Neuronal stem cell (in vitro differentiated cells): ENCODE data around the gene RBMS3.
"Not testable (repeated sequence)": the region's sequence is repeated elsewhere in the genome, so short reads cannot be mapped to it uniquely, and the experiment has no call there.

Source experiments
- DNase-seq: peaks from one replicate; pipeline ENCODE4 v3.0.0-alpha.2; 2013; ENCODE audit warnings: low spot score
- H2AFZ ChIP-seq: one replicate; pipeline ENCODE4 v1.6.1; 2013; ENCODE audit warnings: mild to moderate bottlenecking, low read length, inconsistent platforms
- H2AK5ac ChIP-seq: 2 replicates; pipeline ENCODE4 v1.6.1; 2013; ENCODE audit warnings: low read depth, mild to moderate bottlenecking, inconsistent platforms, low read length, moderate library complexity, mixed read lengths
- H2BK120ac ChIP-seq: 2 replicates; pipeline ENCODE4 v1.6.1; 2013; ENCODE audit warnings: low read depth, mild to moderate bottlenecking, inconsistent platforms, low read length, moderate library complexity, mixed read lengths
- H2BK12ac ChIP-seq: one replicate; pipeline ENCODE4 v1.6.1; 2013; ENCODE audit warnings: low read length, inconsistent platforms
- H2BK15ac ChIP-seq: 2 replicates; pipeline ENCODE4 v1.6.1; 2013; ENCODE audit warnings: mild to moderate bottlenecking, low read length, inconsistent platforms, mixed read lengths
- H2BK5ac ChIP-seq: one replicate; pipeline ENCODE4 v1.6.1; 2013; ENCODE audit warnings: inconsistent platforms, mild to moderate bottlenecking, low read length, moderate library complexity
- H3K14ac ChIP-seq: one replicate; pipeline ENCODE4 v1.6.1; 2013; ENCODE audit warnings: low read length, inconsistent platforms
- H3K18ac ChIP-seq: 2 replicates; pipeline ENCODE4 v1.6.1; 2013; ENCODE audit warnings: low read length, inconsistent platforms
- H3K23ac ChIP-seq: 2 replicates; pipeline ENCODE4 v1.6.1; 2013; ENCODE audit warnings: low read depth, mild to moderate bottlenecking, mixed read lengths, low read length, inconsistent platforms; ENCODE audit not compliant: poor library complexity
- H3K27ac ChIP-seq: replicated peaks from 3 replicates; pipeline ENCODE4 v1.5.1; 2013; ENCODE audit warnings: low read length, inconsistent platforms
- H3K27me3 ChIP-seq, 3 experiments: 2 replicates each; pipeline ENCODE4 v1.6.1; 2013; ENCODE audit warnings: low read length in 3 of 3, mild to moderate bottlenecking in 2 of 3, inconsistent platforms in 1 of 3, low read depth in 1 of 3, mixed read lengths in 1 of 3, moderate library complexity in 1 of 3; ENCODE audit not compliant: control insufficient read depth in 3 of 3, insufficient read depth in 3 of 3
- H3K36me3 ChIP-seq, 2 donors: replicated peaks in 1 of 2; 2 replicates each; pipeline ENCODE4 v1.6.1; 2013; ENCODE audit warnings: low read length in 2 of 2; ENCODE audit not compliant: control insufficient read depth in 2 of 2, insufficient read depth in 2 of 2
- H3K4ac ChIP-seq: 2 replicates; pipeline ENCODE4 v1.6.1; 2013; ENCODE audit warnings: inconsistent platforms, mild to moderate bottlenecking, low read length, moderate library complexity
- H3K4me1 ChIP-seq, 2 donors: 1 replicate in 1 of 2; 2 replicates in 1 of 2; pipeline ENCODE4 v1.6.1; 2013; ENCODE audit warnings: low read length in 2 of 2, low read depth in 1 of 2; ENCODE audit not compliant: control insufficient read depth in 2 of 2, insufficient read depth in 1 of 2
- H3K4me2 ChIP-seq: one replicate; pipeline ENCODE4 v1.6.1; 2013; ENCODE audit warnings: mild to moderate bottlenecking, low read length, inconsistent platforms; ENCODE audit not compliant: insufficient read depth, poor library complexity, severe bottlenecking
- H3K4me3 ChIP-seq, 2 donors: 2 replicates each; pipeline ENCODE4 v1.5.1; 2013; ENCODE audit warnings: low read length in 2 of 2, mild to moderate bottlenecking in 2 of 2, inconsistent platforms in 1 of 2, moderate library complexity in 1 of 2
- H3K79me1 ChIP-seq: one replicate; pipeline ENCODE4 v1.6.1; 2013; ENCODE audit warnings: low read depth, mild to moderate bottlenecking, inconsistent platforms, low read length, moderate library complexity
- H3K9ac ChIP-seq: one replicate; pipeline ENCODE4 v1.6.1; 2013; ENCODE audit warnings: mild to moderate bottlenecking, low read depth, low read length, inconsistent platforms; ENCODE audit not compliant: poor library complexity
- H3K9me3 ChIP-seq, 2 donors: replicated peaks in 1 of 2; 2 replicates each; pipeline versions ENCODE3 to v1.6.1; 2013; ENCODE audit warnings: low read length in 2 of 2, mild to moderate bottlenecking in 2 of 2, inconsistent platforms in 1 of 2, low read depth in 1 of 2, mixed read lengths in 1 of 2, moderate library complexity in 1 of 2; ENCODE audit not compliant: control insufficient read depth in 2 of 2, insufficient read depth in 1 of 2
- H4K8ac ChIP-seq: one replicate; pipeline ENCODE4 v1.6.1; 2013; ENCODE audit warnings: low read depth, mild to moderate bottlenecking, inconsistent platforms, low read length, moderate library complexity
- H4K91ac ChIP-seq: one replicate; pipeline ENCODE4 v1.6.1; 2013; ENCODE audit warnings: low read length, low read depth, mild to moderate bottlenecking, inconsistent platforms; ENCODE audit not compliant: poor library complexity
- WGBS, 2 donors: extraction: QIAGEN DNeasy Blood & Tissue Kit; methylation state at CpG; one replicate each; pipeline ENCODE4 v1.1.7; 2013; ENCODE audit warnings: missing lambda C conversion rate in 2 of 2, mixed read lengths in 1 of 2; ENCODE audit not compliant: insufficient read length in 2 of 2, insufficient replicate concordance in 1 of 2; ENCODE audit errors: extremely low coverage in 2 of 2; 5-methylcytosine and 5-hydroxymethylcytosine counted together

RBMS3 gene

DNA sequence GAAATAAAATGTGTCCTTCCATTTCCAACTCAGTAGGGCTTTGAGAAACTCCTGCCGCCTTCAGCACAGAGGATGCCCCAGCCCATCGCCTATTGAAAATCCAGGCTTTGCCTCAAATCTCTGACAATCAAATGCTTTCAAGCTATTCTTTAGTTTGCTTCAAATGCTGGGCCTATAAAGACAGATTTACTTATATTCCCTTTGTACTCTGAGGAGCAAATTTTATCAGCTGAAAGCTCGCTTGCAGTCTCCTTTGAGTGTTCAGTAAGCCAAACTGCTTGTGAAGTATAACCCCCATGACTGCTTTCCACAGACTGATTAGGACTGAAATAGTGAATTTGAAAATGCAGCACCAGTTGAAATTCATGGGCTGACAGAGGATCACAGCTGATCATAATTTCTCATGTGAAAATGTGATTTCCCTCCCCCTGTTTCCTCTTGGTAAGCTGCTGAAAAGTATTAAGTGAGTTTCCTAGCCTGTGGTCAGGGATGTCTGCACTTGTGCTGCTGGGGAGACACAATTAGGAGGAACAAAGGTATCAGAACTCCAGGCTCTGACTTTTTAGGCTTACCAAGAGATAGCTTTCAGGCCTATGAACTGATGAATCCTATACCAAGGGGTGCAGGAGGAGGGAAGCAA, 762.2 kb downstream of the RBMS3 start:
- Histone ChIP-seq H2BK15ac (no peak overlapping the region), H2AK5ac (no peak overlapping the region), H3K36me3 (no peaks in the 10 kb centered on the region), H3K27ac (no peak overlapping the region), H4K8ac (no peak overlapping the region), H3K79me1 (no peaks in the 10 kb centered on the region), H2BK120ac (no peak overlapping the region), H3K9me3 (no peaks in the 10 kb centered on the region), H2BK12ac (no peak overlapping the region), H3K14ac (no peak overlapping the region), H4K91ac (no peak overlapping the region), H3K4ac (no peak overlapping the region), H3K4me3 (no peak overlapping the region), H3K9ac (no peak overlapping the region), H3K4me1 (peaks cover 0 to 10% of the 10 kb centered on the region in 2 donors), H2AFZ (peak overlapping the region; percentile 79), H3K27me3 (no peaks in the 10 kb centered on the region), H2BK5ac (no peak overlapping the region), H3K23ac (no peak overlapping the region), H3K4me2 (no peak overlapping the region), H3K18ac (no peak overlapping the region)
- DNase-seq, result no peak
- no CpG with 5 or more reads among the region's 3 CpGs for WGBS, 2 donors

DNA sequence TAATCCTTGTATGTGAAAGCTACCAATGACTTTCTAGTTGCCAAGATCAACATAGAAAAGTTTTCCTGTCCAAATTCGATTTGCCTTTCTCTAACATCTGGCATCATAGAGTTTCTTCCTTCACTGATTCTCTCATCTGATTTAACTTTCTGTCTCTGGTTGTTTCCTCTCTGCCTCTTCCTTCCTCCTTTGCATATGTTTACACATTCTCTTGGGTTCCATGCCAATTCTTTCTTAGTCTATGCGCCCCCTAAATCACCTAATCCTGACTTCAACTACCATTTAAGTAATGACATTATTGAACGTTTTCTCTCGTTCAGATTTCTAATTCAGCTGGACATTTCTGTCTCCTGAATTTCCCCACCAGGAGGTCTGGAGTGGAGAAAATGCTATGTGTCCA, 763.6 kb downstream of the RBMS3 start:
- Histone ChIP-seq H3K4me1 (peaks cover 0 to 10% of the 10 kb centered on the region in 2 donors), H3K79me1 (no peaks in the 10 kb centered on the region), H3K14ac (no peak overlapping the region), H4K8ac (no peak overlapping the region), H4K91ac (no peak overlapping the region), H3K36me3 (no peaks in the 10 kb centered on the region), H2AFZ (peak overlapping the region; percentile 32), H2BK12ac (no peak overlapping the region), H3K4me2 (no peak overlapping the region), H3K4me3 (no peak overlapping the region), H3K18ac (no peak overlapping the region), H3K27ac (no peak overlapping the region), H2BK120ac (no peak overlapping the region), H3K9me3 (no peaks in the 10 kb centered on the region), H3K9ac (no peak overlapping the region), H3K23ac (no peak overlapping the region), H3K4ac (no peak overlapping the region), H2BK15ac (no peak overlapping the region), H2BK5ac (no peak overlapping the region), H2AK5ac (no peak overlapping the region), H3K27me3 (no peaks in the 10 kb centered on the region)
- no peak for DNase-seq
- no CpG with 5 or more reads among the region's 4 CpGs for WGBS, 2 donors

DNA sequence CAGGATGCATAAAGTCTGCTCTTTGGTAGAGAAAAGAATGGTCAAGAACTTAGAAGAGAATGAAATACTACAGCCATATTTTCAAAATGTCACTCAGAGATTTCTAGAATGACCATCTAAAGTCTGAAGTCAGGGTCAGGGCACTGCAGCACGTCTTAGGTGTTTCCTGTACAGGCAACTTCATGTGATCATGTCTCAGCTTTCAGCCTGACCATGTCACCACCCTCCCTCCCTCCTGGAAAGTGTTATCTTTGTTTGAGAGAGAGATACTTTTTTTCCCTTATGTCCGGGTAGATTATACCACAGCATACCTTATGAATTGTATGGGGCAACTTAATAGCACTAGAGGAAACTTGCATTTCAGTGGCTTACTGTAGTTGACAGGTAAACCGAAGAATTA, 767.6 kb downstream of the RBMS3 start:
- Histone ChIP-seq H3K4me3 (no peak overlapping the region), H3K27ac (no peak overlapping the region), H3K27me3 (no peaks in the 10 kb centered on the region), H3K4ac (no peak overlapping the region), H2AFZ (no peak overlapping the region), H2BK5ac (no peak overlapping the region), H2BK120ac (no peak overlapping the region), H3K79me1 (no peaks in the 10 kb centered on the region), H2BK15ac (no peak overlapping the region), H3K14ac (no peak overlapping the region), H3K9ac (no peak overlapping the region), H3K18ac (no peak overlapping the region), H3K4me1 (peaks cover 0 to under 1% of the 10 kb centered on the region in 2 donors), H2BK12ac (no peak overlapping the region), H3K23ac (no peak overlapping the region), H4K8ac (no peak overlapping the region), H3K4me2 (no peak overlapping the region), H3K9me3 (no peaks in the 10 kb centered on the region), H3K36me3 (no peaks in the 10 kb centered on the region), H2AK5ac (no peak overlapping the region), H4K91ac (no peak overlapping the region)
- WGBS, 2 donors, result no CpG with 5 or more reads among the region's 3 CpGs
- no peak for DNase-seq

DNA sequence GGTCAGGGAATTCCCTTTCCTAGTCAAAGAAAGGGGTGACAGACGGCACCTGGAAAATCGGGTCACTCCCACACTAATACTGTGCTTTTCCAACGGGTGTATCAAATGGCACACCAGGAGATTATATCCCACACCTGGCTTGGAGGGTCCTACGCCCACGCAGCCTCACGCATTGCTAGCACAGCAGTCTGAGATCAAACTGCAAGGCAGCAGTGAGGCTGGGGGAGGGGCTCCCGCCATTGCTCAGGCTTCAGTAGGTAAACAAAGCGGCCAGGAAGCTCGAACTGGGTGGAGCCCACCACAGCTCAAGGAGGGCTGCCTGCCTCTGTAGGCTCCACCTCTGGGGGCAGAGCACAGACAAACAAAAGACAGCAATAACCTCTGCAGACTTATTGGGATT, 769.2 kb downstream of the RBMS3 start:
- WGBS, 2 donors, result no CpG with 5 or more reads among the region's 9 CpGs
- not testable (repeated sequence) for H3K4ac ChIP-seq, H3K4me3 ChIP-seq, H3K14ac ChIP-seq, H4K91ac ChIP-seq, H3K79me1 ChIP-seq, H2BK15ac ChIP-seq, H3K27me3 ChIP-seq, H3K36me3 ChIP-seq, H3K23ac ChIP-seq, H3K9ac ChIP-seq, H3K4me2 ChIP-seq, H2BK12ac ChIP-seq, H3K9me3 ChIP-seq, H2AK5ac ChIP-seq, H3K18ac ChIP-seq, H4K8ac ChIP-seq, H3K4me1 ChIP-seq, H2BK5ac ChIP-seq, DNase-seq, H3K27ac ChIP-seq, H2BK120ac ChIP-seq, H2AFZ ChIP-seq
